ENCODE results near the gene STK11. TPM values are rescaled to one million over a fixed set of nuclear protein-coding genes. Genes with fewer than 3 reads are reported as not detected.
"Not testable (repeated sequence)": the region's sequence is repeated elsewhere in the genome, so short reads cannot be mapped to it uniquely, and the experiment has no call there.

The STK11 gene
- total RNA-seq, 2 donors from 2014 or later: 32.5 to 35.9 TPM

GRCh38 chr19:1183543-1184172 lies 21.9 kb upstream of the STK11 start:
- intact Hi-C loops (cut with DNase I): loop anchor here in 1 of 2 donors (10.0 kb wide), 1 partner anchor 169 kb away; no protein-coding TSS in a partner anchor
- DNase-seq (ENCODE audit: low spot score): no peak

- no peak for DNase-seq (ENCODE audit: low spot score)
- intact Hi-C loops (cut with DNase I): loop anchor here in 1 of 2 donors (10.0 kb wide), 1 partner anchor 175 kb away; no protein-coding TSS in a partner anchor
These were observed 16.2 kb upstream of the STK11 start for GRCh38 chr19:1189419-1189818.

GRCh38 chr19:1199531-1199930 lies 6.0 kb upstream of the STK11 start:
- DNase-seq (ENCODE audit: low spot score): no peak
- intact Hi-C loops (cut with DNase I): no loop called here

- DNase-seq (ENCODE audit: low spot score); intact Hi-C loops (cut with DNase I): not testable (repeated sequence)
These were observed 5.0 kb upstream of the STK11 start for GRCh38 chr19:1200614-1201013.

GRCh38 chr19:1206150-1206863 lies 729 bp downstream of the STK11 start:
- intact Hi-C loops (cut with DNase I): no loop called here
- peak; percentile 84 for DNase-seq (ENCODE audit: low spot score)

GRCh38 chr19:1206864-1207450 lies 1.4 kb downstream of the STK11 start:
- peak; percentile 89 for DNase-seq (ENCODE audit: low spot score)
- intact Hi-C loops (cut with DNase I): no loop called here

- DNase-seq (ENCODE audit: low spot score); intact Hi-C loops (cut with DNase I): not testable (repeated sequence)
These were observed 3.3 kb downstream of the STK11 start for GRCh38 chr19:1208830-1209229.

- intact Hi-C loops (cut with DNase I): no loop called here
- no peak for DNase-seq (ENCODE audit: low spot score)
These were observed 4.6 kb downstream of the STK11 start for GRCh38 chr19:1210227-1210538.

GRCh38 chr19:1211494-1212234 lies 6.1 kb downstream of the STK11 start:
- intact Hi-C loops (cut with DNase I): no loop called here
- no peak for DNase-seq (ENCODE audit: low spot score)

GRCh38 chr19:1213391-1214286 lies 8.1 kb downstream of the STK11 start:
- intact Hi-C loops (cut with DNase I): no loop called here
- DNase-seq (ENCODE audit: low spot score): peak; percentile 95

- intact Hi-C loops (cut with DNase I): no loop called here
- DNase-seq (ENCODE audit: low spot score): no peak
These were observed 8.8 kb downstream of the STK11 start for GRCh38 chr19:1214299-1214861.

- DNase-seq (ENCODE audit: low spot score): peak; percentile 86
These were observed 9.5 kb downstream of the STK11 start for GRCh38 chr19:1214862-1215731.

GRCh38 chr19:1216756-1217155 lies 11.2 kb downstream of the STK11 start:
- intact Hi-C loops (cut with DNase I): no loop called here

More at GRCh38 chr19:1214862-1215731, 9.5 kb downstream of the STK11 start:
- intact Hi-C loops (cut with DNase I): no loop called here

GRCh38 chr19:1217366-1217765 lies 11.8 kb downstream of the STK11 start:
- no peak for DNase-seq (ENCODE audit: low spot score)
- intact Hi-C loops (cut with DNase I): no loop called here

More at GRCh38 chr19:1216756-1217155, 11.2 kb downstream of the STK11 start:
- no peak for DNase-seq (ENCODE audit: low spot score)

GRCh38 chr19:1218751-1219567 lies 13.4 kb downstream of the STK11 start:
- intact Hi-C loops (cut with DNase I): no loop called here
- no peak for DNase-seq (ENCODE audit: low spot score)

- intact Hi-C loops (cut with DNase I): loop anchor here in 1 of 2 donors (2.0 kb wide), 1 partner anchor 19 kb away; the partner anchor contains the start of gene CBARP
- no peak for DNase-seq (ENCODE audit: low spot score)
These were observed 14.4 kb downstream of the STK11 start for GRCh38 chr19:1219786-1220476.

Data from posterior vena cava (tissue), 2 donors.